ENCODE measurements around the gene TMEM205. TPM values are rescaled to one million over a fixed set of nuclear protein-coding genes. Genes with fewer than 3 reads are reported as not detected.

TMEM205 gene
- total and polyA plus RNA-seq, 2 experiments from 2014 or later: 123 to 293 TPM

- H3K4me2 ChIP-seq: no peak overlapping the region
- no peak overlapping the region for H3K4me3 ChIP-seq
- TF ChIP-seq EZH2phosphoT487 (IDR thresholded peaks at IDR 0.05; ENCODE audit: unreplicated experiment) (no peak), CREB1 (CRISPR knock-in tag; IDR thresholded peaks at IDR 0.05; ENCODE audit: low read depth) (no peak), ZNF331 (CRISPR knock-in tag; IDR thresholded peaks at IDR 0.05; ENCODE audit: low read depth) (no peak), ZNF462 (CRISPR knock-in tag; IDR thresholded peaks at IDR 0.05) (no peak), EZH2 (IDR thresholded peaks at IDR 0.05; ENCODE audit: low read depth, unreplicated experiment) (no peak), POLR2AphosphoS5 (IDR thresholded peaks at IDR 0.05; ENCODE audit: low read depth) (no peak), STAT1 (IDR thresholded peaks at IDR 0.05; ENCODE audit: unreplicated experiment) (no peak)
- TF ChIP-seq, protein P1, sequence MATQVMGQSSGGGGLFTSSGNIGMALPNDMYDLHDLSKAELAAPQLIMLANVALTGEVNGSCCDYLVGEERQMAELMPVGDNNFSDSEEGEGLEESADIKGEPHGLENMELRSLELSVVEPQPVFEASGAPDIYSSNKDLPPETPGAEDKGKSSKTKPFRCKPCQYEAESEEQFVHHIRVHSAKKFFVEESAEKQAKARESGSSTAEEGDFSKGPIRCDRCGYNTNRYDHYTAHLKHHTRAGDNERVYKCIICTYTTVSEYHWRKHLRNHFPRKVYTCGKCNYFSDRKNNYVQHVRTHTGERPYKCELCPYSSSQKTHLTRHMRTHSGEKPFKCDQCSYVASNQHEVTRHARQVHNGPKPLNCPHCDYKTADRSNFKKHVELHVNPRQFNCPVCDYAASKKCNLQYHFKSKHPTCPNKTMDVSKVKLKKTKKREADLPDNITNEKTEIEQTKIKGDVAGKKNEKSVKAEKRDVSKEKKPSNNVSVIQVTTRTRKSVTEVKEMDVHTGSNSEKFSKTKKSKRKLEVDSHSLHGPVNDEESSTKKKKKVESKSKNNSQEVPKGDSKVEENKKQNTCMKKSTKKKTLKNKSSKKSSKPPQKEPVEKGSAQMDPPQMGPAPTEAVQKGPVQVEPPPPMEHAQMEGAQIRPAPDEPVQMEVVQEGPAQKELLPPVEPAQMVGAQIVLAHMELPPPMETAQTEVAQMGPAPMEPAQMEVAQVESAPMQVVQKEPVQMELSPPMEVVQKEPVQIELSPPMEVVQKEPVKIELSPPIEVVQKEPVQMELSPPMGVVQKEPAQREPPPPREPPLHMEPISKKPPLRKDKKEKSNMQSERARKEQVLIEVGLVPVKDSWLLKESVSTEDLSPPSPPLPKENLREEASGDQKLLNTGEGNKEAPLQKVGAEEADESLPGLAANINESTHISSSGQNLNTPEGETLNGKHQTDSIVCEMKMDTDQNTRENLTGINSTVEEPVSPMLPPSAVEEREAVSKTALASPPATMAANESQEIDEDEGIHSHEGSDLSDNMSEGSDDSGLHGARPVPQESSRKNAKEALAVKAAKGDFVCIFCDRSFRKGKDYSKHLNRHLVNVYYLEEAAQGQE (IDR thresholded peaks at IDR 0.05; ENCODE audit: unreplicated experiment): no peak
- no peaks in the 10 kb centered on the region for H3K9me2 ChIP-seq (ENCODE audit: insufficient read depth)
- H3K4me1 Mint-ChIP-seq: peaks cover 6% of the 10 kb centered on the region; the same call in 2 of the 3 replicates
- H4K20me1 ChIP-seq (replicated peaks; ENCODE audit: insufficient read depth): peaks cover 5% of the 10 kb centered on the region; the same call in 1 of the 2 replicates
- no peak overlapping the region for H2AFZ ChIP-seq
- no peak for ATAC-seq
- H3K4me1 ChIP-seq (ENCODE audit: insufficient read depth): peaks cover 6% of the 10 kb centered on the region
- H3K27me3 Mint-ChIP-seq (ENCODE audit: insufficient read depth, low read depth, poor library complexity): peaks cover 6% of the 10 kb centered on the region
- no peaks in the 10 kb centered on the region for H3K36me3 ChIP-seq (ENCODE audit: insufficient read depth)
- DNase-seq (ENCODE audit: low spot score): no peak
- no peak overlapping the region for H3K27ac Mint-ChIP-seq
- no peak overlapping the region for H3K27ac ChIP-seq (ENCODE audit: low read depth)
- H3K9me3 Mint-ChIP-seq: no peaks in the 10 kb centered on the region
- H3K79me2 ChIP-seq (replicated peaks; ENCODE audit: insufficient read depth): 0 out of 2 replicates have a peak, but pooled peaks cover 1% of the 10 kb centered on the region
- H3K36me3 Mint-ChIP-seq (ENCODE audit: low read depth): peaks cover 7% of the 10 kb centered on the region; the same call in 1 of the 3 replicates
- no peaks in the 10 kb centered on the region for H3K27me3 ChIP-seq (ENCODE audit: insufficient read depth)
- H3K4me3 Mint-ChIP-seq: no peak overlapping the region; the same call in 2 of the 3 replicates
- 0 out of 2 replicates have a peak, but pooled peaks cover 1% of the 10 kb centered on the region for H3F3A ChIP-seq (replicated peaks; ENCODE audit: low read depth)
Measured at GRCh38 chr19:11370744-11371143, 24.7 kb upstream of the TMEM205 start.

Data from GM23338 (cell line).